CD4-positive, alpha-beta T cell treated with Interleukin-6 at 100 ng/mL for 8 hours (primary cell): Measurements from ENCODE around the gene SELENOF.
A peak's percentile ranks its signal among the peaks of the same experiment; 100 is the strongest.
"Not testable (repeated sequence)": the region's sequence is repeated elsewhere in the genome, so short reads cannot be mapped to it uniquely, and the experiment has no call there.

Source experiments
- DNase-seq: peaks from one replicate; pipeline ENCODE4 v3.0.0-alpha.2; 2020; ENCODE audit warnings: mixed read lengths, low spot score

Gene SELENOF

GRCh38 chr1:86915737-86916235 is 1.9 kb upstream of the SELENOF start:
- DNase-seq, result no peak

- peak; percentile 37 for DNase-seq
Measured at GRCh38 chr1:86914998-86915736, 1.2 kb upstream of the SELENOF start.

- DNase-seq, result no peak
Measured at GRCh38 chr1:86914601-86914997, 673 bp upstream of the SELENOF start, which contains the start of gene HS2ST1. Gene HS2ST1 (plus strand): TSS chr1:86914635.

- DNase-seq, result peak; percentile 20
Measured at GRCh38 chr1:86913399-86913895, 479 bp downstream of the SELENOF start.

DNA sequence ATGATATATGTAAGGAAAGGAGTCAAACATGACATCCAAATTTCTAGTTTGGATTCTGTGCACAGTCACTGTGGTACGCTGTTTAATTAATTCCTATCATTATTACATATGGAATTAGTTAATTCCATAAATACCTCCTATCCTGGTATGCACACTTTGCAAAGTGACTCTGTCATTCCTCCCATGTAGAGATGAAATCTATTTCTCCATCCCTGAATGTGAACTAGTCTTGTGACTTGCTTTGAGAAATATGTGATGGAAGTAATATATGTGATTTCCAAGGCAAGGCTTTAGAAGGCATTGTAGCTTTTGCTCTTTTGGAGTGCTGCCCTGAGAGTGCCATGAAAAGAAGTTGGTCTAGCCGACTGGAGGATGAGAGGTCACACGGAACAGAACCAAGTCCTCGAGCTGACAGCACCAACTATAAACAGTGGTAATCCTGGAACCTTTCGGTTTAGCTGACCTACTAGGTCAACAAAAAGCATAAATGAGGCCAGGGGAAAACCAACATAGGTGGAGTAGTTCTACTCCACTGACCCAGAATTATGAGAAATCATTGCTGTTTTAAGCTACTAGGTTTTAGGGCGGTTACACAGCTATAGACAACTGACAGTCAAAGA is 1.5 kb downstream of the SELENOF start:
- no peak for DNase-seq

GRCh38 chr1:86906419-86906818 is 7.5 kb downstream of the SELENOF start:
- DNase-seq, result no peak

DNA sequence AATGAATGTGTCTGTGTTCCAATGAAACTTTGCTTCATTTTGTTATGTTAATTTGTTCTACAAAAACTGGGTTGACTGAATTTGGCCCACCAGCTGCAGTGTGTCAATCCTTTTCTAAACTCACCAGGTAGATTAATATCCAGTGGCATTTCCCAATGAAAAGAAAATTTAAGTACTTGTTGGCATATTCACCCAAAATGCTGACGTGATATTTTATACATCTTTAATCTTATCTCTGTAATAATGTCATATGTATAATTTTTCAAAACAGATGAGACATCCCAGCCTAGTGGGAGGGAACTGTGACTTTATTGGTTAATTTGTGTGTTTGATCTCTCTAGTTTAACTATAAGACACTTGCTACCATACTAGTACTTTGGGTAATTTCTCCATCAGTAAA is 8.1 kb downstream of the SELENOF start:
- no peak for DNase-seq

DNA sequence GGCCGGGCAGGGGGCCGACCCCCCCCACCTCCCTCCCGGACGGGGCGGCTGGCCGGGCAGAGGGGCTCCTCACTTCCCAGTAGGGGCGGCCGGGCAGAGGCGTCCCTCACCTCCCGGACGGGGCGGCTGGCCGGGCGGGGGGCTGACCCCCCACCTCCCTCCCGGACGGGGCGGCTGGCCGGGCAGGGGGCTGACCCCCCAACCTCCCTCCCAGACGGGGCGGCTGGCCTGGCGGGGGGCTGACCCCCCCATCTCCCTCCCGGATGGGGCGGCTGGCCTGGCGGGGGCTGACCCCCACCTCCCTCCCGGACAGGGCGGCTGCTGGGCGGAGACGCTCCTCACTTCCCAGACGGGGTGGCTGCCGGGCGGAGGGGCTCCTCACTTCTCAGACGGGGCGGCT is 14.5 kb downstream of the SELENOF start:
- DNase-seq, result not testable (repeated sequence)

- no peak for DNase-seq
Measured at GRCh38 chr1:86888327-86888726, 25.6 kb downstream of the SELENOF start.

DNA sequence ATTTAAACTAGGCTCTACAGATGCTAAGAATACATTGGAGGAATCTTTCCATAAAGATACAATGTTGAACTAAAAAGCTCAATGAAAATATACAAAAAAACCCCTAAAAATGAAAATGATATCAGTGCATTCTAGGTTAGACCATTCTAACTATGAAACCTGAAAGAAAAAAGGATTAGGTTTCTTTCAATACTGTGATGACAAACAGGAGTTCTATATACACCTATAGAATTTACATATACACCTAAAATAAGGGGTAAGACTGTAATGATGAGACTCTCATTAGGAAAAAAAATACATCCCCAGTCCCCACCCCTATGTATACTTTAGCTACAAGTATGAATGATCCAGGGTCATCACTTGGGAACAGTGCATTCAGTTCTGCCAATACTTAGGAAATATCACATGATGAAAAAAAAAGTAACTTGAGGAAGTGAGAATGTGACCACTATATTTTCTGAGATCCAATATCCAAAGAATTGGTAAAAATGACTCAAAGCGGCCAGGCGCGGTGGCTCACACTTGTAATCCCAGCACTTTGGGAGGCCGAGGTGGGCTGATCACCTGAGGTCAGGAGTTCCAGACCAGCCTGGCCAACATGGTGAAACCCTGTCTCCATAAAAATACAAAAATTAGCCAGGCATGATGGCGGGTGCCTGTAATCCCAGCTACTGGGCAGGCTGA is 26.3 kb downstream of the SELENOF start:
- DNase-seq, result no peak

- DNase-seq, result no peak
Measured at GRCh38 chr1:86875722-86876121, 38.2 kb downstream of the SELENOF start.

DNA sequence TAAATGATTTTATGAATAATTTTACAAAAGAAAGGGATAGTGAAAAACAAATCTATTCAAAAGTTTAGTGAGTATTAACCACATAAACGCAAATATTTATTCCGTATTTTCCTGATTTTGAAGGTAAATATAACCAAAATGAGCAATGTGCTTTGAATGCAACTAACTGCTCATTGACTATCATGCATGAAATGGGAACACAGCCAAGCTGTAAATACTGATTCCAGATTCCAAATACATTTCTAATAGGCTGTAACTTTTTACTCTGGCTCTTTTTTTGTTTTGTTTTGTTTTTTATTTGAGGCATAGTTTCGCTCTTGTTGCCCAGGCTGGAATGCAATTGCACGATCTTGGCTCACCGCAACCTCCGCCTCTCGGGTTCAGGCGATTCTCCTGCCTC is 41.8 kb downstream of the SELENOF start:
- DNase-seq, result no peak

GRCh38 chr1:86871001-86871400 is 42.9 kb downstream of the SELENOF start:
- DNase-seq, result no peak

GRCh38 chr1:86868477-86868876 is 45.4 kb downstream of the SELENOF start:
- no peak for DNase-seq

GRCh38 chr1:86867278-86867677 is 46.6 kb downstream of the SELENOF start:
- DNase-seq, result not testable (repeated sequence)

- DNase-seq, result no peak
Measured at GRCh38 chr1:86866665-86867064, 47.3 kb downstream of the SELENOF start.

- no peak for DNase-seq
Measured at GRCh38 chr1:86865973-86866637, 47.8 kb downstream of the SELENOF start.

DNA sequence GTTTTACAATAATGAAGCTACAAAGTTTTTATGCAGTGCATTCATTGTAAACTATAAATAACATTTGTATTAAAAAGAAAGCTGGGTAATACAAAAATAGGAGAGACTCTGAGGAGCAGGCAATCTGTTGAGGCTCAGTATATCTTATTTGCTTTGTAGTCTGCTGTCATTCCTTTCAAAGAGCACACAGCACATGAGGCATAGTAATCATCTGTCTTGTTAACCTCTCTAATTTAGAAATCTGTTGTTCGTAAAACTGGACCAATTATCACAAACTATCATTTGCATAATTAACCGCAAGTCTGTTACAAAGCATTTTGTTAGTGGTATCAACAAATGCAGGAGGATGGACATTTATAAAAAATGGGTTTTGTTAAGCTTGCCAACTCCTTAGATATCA is 51.0 kb downstream of the SELENOF start:
- DNase-seq, result no peak

GRCh38 chr1:86861424-86861823 is 52.5 kb downstream of the SELENOF start:
- DNase-seq, result no peak

DNA sequence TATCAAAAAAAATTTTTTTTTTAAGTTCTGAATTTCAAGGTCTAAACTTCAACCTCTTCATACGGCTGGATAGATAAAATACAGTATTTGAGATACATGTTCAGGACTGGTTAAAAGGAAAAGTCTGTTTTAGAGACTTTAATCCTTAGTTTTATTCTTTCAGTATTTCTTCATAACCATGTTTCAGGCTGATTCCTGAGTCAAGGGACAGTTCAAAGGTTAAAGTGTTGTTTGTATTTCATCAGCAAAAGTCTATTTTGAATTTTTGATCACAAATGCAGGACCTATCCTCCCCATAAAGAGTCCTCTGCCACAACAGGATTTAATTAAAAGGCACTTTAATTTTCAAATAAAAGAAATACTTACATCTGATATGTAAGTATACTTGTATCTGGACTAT is 53.5 kb downstream of the SELENOF start:
- DNase-seq, result no peak

DNA sequence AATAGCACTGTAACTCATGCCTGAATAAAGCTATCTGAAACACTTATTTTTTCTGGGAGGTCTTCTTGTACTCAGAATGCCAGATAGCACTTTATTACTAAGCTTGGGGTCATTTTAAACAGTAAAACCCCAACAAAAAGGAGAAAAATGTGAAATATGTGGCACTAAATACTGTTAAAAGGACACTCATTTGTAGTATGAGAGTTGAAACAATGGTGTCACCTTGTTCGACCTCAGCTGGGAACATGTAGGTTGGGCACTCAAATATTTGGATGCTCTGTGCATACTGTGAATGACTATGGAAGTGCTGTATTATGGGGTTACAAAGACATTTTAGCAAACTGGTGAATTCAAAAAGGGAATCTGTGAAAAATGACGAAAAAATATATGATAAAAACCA is 53.9 kb downstream of the SELENOF start:
- no peak for DNase-seq
